ENCODE results near the gene PRKAG2. TPM values are rescaled to one million over a fixed set of nuclear protein-coding genes. Genes with fewer than 3 reads are reported as not detected.
A peak's percentile ranks its signal among the peaks of the same experiment; 100 is the strongest.
"Not testable (repeated sequence)": the region's sequence is repeated elsewhere in the genome, so short reads cannot be mapped to it uniquely, and the experiment has no call there.

PRKAG2 gene
- polyA plus RNA-seq, 4 donors: 6.1 to 38.1 (median 33.6) TPM

DNA sequence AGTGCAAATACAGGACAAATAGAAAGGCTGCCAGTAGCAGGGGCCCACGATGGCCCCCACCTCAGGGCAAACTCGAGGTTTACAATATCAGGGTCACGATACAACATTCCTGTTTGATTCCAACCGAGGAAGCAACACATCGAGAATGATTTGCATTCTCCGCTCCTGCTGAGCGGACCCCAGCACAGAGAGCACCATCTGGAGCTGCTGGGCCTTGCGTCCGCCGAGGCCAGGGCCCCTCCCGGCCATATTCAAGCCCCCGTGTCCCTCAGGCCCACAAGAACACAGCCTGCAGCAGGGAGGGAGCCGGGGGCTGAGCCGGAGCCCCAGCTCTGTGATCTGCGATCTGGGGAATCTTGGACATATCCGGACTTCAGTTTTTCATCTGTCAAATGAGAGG lies 84.3 kb downstream of the PRKAG2 start:
- DNase-seq (ENCODE audit: low read depth in 4 of 4, low spot score in 3 of 4): no peak

DNA sequence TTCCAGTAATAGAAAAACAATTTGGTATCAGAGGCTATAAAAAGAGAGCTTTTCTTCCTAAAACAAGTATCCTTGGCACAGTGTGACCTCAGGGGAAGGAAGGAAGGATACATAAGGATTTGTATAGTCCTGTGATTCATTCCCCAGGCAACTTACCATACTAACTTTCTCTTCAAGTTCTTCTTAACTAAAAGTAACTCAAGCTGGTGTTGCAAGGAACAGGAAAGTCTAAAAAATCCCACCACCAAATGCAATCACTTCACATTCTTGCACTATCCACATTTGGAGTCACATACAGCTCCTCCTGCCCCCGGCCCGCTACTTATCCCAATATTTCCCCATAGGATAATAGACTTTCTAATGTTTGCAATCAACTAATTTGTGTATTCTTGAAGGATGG lies 84.8 kb downstream of the PRKAG2 start:
- DNase-seq (ENCODE audit: low read depth in 4 of 4, low spot score in 3 of 4): no peak

DNA sequence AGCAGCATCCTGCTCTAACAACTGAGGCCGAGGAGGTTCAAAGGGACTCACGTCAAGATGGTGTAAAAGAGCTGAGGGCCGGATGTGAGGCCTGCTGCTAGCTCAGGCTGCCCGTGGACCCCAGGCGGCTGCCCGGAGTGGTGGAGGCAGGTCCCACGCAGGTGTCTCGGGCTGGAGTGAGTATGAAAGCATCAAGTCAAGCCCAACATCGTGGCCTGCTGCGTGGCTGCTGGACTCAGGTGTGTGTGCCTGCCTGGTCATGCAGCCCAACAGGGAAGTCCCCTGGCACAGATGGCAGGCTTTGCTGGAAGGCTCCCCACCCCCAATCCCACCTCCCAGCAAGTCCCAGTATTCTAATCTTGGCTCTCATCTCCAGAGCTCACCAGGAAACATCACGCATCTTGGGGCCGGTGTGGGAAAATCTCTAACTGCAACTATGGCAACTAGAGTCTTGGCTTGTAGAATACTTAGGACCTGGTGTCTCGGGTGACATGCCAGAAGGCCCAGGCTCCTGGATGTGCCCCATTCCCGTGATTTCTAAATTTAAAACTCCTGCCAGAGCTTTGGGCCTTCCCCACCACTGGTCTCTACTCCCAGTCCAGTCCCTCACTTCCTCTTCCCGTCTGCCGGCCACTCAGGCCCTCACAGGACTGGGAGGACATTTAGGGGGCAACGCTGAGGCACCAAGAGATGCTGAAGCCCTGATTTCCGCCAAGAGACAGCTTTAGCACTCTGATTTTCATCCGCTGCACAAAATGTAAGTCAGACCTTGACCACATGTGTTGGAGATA lies 85.9 kb downstream of the PRKAG2 start:
- DNase-seq (ENCODE audit: low read depth in 4 of 4, low spot score in 3 of 4): no peak

DNA sequence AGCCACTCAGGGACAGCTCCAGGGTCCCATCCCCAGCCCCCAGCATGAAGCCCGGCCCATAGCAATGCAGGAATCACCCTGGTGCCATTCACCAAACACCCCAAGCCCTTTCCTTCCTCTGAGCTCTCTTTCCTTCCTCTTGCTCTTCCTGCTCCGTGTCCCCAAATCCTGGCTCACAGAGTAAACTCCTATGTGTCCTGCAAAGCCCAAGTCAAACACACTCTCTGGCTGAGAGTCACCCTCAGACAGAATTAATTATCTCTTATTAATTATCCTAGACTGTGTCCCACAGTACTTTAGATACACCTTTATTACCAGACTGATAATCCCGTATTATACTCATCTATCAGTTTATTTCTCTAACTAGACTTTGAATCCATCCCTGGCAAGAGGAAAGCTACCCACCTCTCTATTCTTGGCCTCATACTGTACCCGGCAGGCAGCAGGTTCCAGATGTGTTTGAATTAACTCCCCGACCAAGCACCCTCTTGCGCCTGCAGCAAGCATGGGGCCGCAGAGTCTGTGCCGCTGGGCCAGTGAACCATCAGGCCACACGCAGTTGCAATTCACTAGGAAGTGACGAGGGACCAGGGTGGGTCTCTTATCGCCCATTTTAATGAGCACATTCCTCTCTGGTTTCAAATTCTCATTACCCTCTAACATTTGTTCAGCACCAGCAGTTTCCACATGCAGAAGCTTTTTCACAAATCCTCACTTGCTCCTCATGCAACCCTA lies 86.7 kb downstream of the PRKAG2 start:
- no peak for DNase-seq (ENCODE audit: low read depth in 4 of 4, low spot score in 3 of 4)

DNA sequence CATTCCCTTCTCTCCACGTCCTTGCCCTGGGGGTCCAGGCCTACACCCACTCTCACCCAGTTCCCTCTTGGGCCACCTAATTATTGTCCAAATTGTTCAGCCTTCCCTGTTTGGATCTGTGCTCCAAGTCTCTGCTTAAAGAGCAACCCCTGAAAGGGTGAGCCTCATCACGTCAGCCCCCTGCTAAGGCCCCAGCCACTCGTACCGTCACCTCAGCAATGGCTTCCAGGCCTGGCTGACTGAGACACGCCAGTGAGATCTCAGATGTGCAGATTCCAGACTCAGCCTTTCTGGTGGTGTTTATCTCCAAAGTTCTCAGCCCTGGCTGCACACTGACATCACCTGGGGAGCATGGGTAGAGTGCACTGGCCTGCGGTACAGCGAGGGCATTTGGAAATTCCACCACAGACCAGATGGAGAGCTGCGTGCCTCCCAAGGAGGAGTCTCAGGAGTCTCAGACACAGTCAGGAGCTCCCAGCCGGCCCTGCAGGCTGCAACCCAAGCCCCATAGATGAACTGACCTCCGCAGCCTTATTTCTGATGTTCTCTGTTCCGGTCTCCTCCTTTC lies 87.5 kb downstream of the PRKAG2 start:
- DNase-seq (ENCODE audit: low read depth in 4 of 4, low spot score in 3 of 4): no peak

DNA sequence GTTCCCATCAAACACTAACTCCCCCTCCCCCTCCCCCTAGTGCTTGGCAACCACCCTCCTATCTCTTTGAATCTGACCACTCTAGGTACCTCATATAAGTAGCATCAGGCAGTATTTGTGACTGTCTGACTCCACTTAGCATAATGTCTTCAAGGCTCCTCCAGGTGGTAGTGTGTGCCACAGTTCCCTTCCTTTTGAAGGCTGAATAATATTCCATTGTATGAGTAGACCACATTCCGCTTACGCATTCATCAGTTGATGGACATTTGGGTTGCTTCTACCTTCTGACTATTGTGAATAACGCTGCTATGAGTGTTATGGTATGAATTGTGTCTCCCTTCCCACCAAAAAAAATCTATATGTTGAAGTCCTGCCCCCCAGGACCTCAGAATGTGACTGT lies 89.6 kb downstream of the PRKAG2 start:
- DNase-seq (ENCODE audit: low read depth in 4 of 4, low spot score in 3 of 4): no peak

DNA sequence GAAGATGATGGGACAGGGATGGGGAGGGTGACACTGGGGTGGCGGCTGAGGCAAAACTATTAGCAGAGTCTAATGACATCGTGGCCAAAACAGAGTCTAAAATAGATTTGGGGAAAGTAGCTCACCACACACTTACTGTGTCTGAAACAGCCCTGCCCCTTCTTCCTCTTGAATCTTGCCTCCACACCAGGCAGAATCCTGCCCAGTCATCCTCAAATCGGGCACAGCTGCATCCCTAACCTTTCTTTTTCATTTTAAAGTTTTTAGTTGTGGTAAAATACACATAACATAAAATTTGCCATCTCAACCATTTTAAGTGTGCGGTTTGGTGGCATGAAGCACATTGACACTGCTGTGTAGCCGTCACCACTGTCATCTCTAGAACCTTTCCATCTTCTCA lies 90.0 kb downstream of the PRKAG2 start:
- DNase-seq (ENCODE audit: low read depth in 4 of 4, low spot score in 3 of 4): no peak

DNA sequence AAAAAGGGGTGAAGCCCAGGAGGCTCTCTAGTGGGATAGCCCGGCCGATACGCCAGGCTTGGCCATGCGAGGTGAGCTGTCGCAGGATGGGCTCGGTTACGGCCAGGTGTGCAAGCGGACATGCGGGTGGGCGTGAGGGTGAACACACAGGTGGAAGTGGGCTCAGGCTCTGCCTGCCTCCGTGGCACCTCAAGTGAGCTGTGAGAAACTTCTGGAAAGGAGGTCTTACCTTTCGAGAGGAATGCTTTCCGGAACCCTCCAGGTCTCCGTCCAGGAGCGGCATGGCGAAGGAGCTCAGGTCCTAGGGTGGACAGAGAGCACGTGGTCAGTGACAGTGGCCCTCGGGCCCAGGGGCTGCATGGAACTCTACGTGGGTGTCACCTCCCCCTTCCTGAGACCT lies 90.7 kb downstream of the PRKAG2 start:
- DNase-seq (ENCODE audit: low read depth in 4 of 4, low spot score in 3 of 4): no peak

DNA sequence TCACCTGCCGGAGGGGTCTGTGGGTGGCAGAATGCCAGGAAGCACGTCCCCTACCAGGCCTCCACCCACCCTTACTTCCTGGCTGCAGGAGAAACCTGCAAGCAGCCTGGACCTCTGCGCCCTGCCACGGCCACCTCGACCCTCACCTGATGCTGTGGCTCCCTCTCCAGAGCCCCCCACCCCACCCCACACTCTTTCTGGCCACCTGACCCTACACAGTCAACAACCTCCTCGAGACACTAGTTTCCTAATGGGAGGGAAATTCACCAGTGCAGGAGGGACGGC lies 91.3 kb downstream of the PRKAG2 start:
- no peak for DNase-seq (ENCODE audit: low read depth in 4 of 4, low spot score in 3 of 4)

DNA sequence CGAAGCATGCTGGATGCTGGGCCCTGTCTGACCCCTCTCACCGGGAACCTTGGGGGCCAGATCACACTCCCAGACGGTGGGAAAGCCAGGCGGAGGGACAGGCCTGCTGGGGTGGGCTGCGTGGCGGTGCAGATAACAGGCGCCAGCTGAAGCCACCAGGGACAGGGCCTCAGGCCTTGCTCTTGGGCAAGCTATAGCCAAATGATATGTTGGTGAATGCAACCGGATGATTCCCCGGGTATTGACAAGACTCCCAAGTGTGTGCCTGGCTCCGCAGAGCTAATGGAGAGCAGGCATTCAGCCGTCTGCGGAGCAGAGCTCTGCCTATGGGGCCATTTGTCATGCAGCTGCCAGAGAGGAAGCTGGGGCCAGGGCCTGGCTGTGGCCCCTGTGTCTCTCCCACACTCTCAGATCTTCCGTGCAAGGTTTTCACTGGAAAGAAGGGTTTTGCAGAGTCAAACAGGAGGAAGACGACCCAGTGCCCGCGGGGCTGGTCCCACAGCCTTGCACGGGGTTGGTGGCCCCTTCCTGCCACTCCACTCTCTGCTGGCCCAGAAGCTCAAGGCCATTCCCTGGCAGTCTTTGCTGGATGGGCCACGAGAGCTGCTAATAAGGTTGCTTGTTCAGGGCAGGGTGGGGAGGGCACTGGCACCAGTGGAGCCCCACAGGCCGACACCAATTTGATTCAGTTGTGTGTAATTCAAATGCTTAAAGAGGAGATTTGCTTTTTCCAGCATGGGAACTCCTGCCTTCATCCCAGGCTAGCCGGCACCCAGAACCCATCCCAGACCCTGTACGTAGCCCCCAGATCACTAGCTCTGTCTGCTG lies 91.8 kb downstream of the PRKAG2 start:
- DNase-seq (ENCODE audit: low read depth in 4 of 4, low spot score in 3 of 4): no peak

DNA sequence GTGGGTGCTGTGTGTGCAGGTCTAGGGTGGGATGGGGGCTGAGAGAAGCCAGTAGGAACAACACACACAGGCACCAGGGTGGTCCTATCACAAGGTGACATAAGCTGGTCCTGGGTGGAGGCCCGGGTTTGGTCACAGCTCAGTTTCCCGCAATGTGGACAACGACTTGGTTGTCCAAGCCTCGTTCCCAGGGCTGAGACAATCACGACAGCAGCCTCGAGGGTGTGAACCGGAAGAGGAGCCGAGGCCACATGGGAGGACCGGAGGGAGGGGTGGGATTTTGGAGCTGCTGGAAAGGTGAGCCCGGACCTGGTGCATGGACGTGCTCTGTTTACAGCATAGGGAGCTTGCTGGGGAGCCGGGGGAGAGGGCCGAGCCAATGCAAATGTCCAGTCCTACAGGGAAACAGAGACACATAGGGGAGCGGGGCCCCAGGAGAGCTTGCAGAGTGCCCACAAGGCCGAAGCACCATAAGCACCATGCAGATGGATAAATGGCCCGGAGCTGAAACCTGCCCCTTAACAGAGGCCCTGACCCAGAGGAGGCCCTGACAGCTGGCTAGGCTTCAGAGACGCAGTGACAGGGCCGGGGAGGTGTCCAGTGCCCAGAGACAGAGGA lies 92.8 kb downstream of the PRKAG2 start:
- no peak for DNase-seq (ENCODE audit: low read depth in 4 of 4, low spot score in 3 of 4)

DNA sequence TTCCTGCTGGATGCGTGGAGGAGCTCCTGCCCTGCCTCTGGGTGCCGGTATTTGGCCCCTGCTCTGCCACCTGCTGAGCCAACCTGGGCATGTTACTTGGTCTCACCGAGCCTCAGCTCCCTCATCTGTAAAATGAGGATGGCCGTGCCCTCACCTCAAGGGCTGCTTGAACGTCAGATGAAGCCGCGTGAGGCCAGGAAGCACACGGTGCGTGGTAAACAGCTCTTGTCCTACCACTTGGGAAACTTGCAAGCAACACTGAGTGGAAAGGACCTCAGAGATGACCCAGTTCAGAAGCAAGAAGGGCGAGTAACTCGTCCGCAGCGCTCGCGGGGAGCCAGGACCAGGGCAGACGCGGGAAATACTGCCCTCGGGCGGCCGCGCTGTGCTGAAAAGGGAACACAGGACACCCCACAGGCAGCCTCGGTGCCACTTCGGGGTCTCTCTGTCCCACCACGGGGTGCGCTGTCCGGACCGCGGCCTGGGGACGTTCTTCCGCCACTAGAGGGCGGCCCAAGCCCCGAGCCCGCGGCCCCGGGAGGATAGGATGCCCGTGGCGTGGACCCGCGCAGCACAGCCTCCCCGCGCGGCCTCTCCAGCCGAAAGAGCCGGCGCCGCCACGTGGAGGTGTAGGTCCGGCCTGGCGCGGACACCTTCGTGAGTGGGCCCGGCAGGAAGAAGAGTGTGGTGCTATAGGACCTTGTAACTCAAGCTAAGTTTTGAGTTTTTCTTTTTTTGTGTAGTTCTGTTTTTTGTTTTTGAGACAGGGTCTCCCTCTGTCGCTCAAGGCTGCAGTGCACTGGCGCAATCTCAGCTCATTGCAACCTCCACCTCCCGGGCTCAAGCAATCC lies 94.1 kb downstream of the PRKAG2 start:
- peak in 2 of 4 donors; percentile 39 to 46 for DNase-seq (ENCODE audit: low read depth in 4 of 4, low spot score in 3 of 4)

DNA sequence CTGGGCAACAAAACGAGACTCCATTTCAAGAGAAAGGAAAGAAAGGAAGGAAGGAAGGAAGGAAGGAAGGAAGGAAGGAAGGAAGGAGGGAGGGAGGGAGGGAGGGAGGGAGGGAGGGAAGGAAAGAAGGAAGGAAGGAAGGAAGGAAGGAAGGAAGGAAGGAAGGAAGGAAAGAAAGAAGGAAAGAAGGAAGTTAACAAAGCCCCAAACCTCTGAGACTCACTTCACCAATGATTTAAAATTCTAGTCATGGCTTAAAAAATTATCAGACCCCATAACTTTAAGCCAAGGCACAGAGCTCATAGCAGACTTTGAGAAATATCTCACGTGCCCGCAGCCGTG lies 94.7 kb downstream of the PRKAG2 start:
- DNase-seq (ENCODE audit: low read depth in 4 of 4, low spot score in 3 of 4): not testable (repeated sequence)

DNA sequence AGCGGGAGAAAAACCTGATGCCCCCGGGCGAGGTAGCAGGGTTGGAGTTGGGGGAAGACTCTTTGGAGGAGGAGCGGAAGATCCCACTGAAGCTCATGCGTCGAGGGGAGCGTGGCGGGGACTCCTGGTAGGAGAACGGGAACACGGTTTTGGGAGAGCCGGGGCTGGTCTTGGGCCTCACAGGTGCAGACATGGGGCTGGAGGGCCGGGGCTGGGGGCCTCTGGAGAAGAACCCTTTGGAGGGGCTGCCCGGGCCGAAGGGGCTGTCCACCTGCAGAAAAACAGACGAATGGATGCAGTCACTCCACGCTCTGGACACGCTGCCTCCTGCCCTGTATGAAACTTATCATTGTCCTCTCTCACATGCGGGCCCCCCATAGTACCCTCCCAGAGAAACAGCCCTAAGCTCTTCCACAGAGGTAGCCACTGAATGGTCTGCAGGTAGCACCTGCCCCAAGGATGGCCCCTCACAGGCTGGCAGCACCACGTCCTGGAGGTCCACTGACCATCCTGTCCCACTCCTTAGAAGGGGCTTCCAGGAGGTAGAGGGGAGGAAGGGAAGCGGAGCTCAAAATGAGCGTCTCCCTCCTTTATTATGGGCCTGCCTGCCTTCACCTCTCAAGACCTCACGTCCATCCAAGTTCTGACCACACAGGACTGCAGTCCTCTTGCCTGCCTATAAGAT lies 95.6 kb downstream of the PRKAG2 start:
- DNase-seq (ENCODE audit: low read depth in 4 of 4, low spot score in 3 of 4): no peak

DNA sequence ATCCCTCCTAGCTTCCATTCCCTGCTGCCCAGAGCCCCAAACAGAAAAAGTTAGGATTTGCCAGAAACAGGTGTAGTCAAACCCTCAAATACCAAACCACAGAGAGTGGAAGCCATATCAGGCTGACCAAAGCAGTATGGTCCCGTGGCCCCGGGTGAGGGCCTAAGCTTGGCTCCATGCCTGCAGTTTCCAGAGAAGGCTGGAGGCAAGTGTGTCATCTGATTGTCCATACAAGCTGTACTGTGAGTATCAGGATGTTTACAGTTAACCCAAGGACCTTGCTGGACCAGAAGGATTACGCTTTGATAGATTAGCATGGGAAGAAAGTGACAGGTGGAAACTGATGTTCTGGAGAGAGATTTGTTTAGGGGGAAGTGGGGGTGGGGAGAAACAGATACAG lies 96.3 kb downstream of the PRKAG2 start:
- no peak for DNase-seq (ENCODE audit: low read depth in 4 of 4, low spot score in 3 of 4)

DNA sequence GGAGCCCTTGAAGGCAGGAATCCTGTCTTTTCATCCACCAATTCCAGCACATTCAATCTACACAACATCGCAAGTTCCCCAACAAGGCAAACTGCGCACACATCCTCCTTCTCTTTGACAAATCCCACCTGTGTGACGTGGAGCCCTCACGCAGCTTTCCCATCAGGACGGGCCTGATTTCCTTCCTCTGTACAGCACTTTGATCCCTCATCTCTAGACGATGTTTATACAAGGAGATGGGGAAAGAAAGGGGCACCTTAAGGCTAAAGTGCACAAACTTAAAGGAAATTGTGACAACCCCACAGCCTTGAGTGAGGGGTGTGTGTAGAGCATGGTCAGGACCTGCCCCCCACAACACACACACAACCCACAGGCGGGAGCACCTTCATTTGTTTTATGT lies 97.2 kb downstream of the PRKAG2 start:
- DNase-seq (ENCODE audit: low read depth in 4 of 4, low spot score in 3 of 4): no peak

DNA sequence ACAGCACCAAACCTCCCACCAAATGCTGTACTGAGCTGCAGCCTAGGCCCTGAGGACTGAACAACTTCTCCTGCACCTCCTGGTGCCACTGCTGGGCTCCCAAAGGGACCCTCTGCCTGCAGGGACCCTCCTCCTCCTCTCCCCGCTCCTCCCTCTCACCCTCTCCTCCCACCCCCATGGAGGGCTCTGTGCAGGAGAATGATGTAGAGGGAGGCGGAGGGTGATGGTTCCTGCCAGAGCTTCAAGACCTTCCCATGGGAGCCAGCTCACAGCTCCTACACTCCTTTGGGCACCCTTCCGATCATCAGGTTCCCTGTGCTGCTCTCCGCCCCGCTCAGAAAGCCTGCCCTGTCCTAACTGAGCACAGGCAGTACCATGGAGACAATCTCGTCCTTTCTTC lies 97.7 kb downstream of the PRKAG2 start:
- DNase-seq (ENCODE audit: low read depth in 4 of 4, low spot score in 3 of 4): no peak

DNA sequence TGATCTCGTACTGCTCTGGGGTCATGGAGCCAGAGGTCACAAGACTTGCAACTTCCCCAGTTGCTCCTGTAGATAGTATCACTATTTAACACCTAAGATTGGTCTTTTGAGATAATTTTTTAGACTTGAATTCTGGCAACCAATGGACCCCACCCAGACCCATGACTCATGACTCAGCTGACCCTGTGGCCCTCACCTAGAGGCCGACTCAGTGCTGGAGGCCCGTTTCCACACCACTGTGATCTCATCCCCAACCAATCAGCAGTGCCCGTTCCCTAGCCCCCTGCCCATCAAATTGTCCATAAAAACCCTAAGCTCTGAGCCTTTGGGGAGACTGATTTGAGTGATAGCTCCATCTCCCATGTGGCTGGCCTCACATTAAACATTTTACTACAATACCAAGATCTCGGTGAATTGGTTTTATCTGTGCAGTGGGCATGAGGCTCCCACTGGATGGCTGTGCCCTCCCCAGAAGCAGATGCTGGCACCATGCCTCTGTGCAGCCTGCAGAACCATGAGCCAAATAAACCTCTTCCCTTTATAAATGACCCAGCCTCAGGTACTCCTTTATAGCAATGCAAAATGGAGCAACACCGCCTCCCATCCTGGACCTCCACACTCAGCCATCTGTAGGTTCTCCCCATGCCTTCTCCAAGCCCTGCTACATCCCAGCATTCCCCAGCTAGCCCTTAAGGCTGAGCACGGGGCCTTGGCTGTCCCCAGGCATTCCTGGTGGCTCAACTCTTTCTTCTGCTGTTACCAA lies 98.8 kb downstream of the PRKAG2 start:
- no peak for DNase-seq (ENCODE audit: low read depth in 4 of 4, low spot score in 3 of 4)

DNA sequence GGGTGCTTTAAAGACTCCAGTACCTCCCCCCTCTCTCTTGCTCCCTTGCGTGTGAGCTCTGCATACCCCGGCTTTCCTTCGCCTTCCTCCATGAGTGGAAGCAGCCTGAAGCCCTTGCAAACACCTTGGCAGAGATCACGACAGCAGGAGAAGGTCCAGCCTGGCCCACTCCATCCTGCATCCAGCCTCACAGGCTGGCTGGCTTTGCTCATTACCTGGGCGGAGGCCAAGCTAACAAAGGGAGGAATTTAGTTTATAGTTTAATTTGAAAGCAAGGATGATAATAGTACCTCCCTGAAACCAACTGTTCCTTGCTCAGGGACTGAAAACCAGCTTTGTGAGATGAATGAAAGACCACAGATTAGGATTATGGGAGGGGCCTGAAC lies 99.4 kb downstream of the PRKAG2 start:
- DNase-seq (ENCODE audit: low read depth in 4 of 4, low spot score in 3 of 4): no peak

All from left renal pelvis (tissue), 4 donors.